GM20000 (cell line): Measurements from ENCODE around the gene HTR1B.

ENCODE experiments used
- DNase-seq: peaks from one replicate; pipeline ENCODE4 v3.0.0; 2012; ENCODE audit warnings: low spot score
- TF ChIP-seq, protein P1 (sequence below): IDR thresholded peaks from 2 replicates; pipeline ENCODE4 v1.5.1; 2012; ENCODE audit warnings: mild to moderate bottlenecking, control low read depth; ENCODE audit errors: extremely low read depth, missing control alignments

Gene HTR1B

GRCh38 chr6:77474973-77475372 is 11.7 kb upstream of the HTR1B start:
- no peak for DNase-seq
- TF ChIP-seq, protein P1, sequence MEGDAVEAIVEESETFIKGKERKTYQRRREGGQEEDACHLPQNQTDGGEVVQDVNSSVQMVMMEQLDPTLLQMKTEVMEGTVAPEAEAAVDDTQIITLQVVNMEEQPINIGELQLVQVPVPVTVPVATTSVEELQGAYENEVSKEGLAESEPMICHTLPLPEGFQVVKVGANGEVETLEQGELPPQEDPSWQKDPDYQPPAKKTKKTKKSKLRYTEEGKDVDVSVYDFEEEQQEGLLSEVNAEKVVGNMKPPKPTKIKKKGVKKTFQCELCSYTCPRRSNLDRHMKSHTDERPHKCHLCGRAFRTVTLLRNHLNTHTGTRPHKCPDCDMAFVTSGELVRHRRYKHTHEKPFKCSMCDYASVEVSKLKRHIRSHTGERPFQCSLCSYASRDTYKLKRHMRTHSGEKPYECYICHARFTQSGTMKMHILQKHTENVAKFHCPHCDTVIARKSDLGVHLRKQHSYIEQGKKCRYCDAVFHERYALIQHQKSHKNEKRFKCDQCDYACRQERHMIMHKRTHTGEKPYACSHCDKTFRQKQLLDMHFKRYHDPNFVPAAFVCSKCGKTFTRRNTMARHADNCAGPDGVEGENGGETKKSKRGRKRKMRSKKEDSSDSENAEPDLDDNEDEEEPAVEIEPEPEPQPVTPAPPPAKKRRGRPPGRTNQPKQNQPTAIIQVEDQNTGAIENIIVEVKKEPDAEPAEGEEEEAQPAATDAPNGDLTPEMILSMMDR, result no peak

DNA sequence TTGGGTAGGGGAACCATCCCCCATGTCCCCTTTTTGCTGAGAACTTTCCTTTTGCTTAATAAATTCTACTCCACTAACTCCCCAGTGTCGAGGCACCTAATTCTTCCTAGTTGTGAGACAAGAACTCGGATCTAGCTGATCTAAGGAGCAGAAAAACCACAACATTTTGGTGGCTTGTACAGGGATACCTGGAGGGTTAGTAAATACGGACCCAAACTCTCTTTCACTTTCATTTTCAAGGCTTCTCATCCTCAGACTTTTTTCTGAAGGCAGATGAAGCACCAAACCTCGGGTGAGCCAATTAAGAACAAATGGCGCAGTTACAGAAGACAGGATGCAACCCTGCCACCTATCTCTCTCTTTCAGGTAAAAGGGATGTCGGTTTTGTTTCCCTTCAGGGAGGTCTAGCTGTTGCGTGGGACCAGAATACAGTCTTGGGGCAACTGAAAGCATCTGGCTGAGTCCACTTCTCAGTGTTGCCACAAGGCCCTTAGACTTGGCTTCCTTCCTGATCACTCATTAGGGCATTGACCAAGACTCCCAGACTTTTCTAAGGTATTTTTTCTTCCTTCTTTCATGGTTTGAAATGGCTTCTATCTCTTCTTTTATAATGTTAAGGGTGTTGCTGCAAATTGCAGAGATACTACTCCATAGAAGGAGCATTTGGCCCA is 11.1 kb upstream of the HTR1B start:
- TF ChIP-seq, protein P1, result no peak

DNA sequence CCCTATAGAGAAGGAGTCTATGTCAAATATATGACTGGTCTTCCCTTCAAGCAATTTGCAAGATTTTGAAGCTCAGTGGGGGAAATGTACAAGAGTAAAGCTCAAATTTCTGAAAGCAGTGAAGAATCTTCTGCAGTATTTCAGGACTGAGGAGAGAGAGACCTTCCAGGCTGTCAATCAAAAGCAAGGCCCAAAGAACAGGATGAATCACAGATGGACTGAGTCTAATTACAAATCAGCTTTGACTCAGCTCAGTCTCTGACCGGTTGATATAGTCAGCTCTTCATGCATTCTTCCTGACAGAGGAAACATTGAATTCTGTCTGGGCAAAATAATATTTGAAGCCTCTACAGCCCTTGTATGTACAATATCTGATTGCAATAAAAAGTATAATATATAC is 7.7 kb upstream of the HTR1B start:
- DNase-seq, result no peak
- TF ChIP-seq, protein P1, result no peak

More for the DNA sequence above, 11.1 kb upstream of the HTR1B start:
- DNase-seq, result no peak

DNA sequence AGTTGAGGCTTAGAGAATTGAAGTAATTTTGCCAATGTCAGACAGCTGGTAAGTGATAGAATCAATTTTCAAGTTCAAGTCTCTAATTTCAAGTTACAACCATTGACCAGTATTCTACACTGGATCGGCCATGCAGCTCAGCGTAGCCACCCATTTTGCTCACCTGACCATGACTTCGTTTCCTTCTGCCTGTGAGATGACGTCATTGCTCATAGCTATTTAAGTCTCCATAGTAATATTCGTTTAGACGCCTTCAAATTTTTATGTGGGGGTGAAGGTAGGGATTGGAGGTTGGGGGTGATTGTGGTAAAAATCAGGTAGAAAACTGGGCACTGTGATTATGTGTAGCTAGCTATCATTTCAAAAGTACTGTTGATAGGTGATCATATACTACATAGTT is 5.6 kb upstream of the HTR1B start:
- no peak for DNase-seq
- TF ChIP-seq, protein P1, result no peak

- DNase-seq, result peak; percentile 56
These were observed 3.5 kb upstream of the HTR1B start for GRCh38 chr6:77466451-77467437.

DNA sequence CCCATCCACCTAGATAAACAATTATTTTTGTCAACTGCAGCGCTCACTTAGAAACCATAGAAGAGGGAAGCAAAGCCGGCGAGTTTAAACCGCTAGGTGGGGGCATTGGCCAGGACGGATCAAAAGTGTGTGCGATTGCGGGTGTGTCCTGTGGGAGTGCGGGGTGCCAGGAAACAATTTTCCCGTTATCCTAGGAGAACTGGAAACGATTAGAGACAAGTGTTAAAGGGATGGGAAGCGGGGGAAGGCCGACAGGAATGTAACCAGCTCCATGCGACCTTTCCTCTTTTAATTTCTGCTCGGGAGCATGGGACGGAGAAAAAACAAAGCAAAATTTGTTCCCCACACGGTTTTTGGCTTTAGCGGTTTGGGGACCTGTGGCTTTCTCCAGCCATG is 2.8 kb upstream of the HTR1B start:
- DNase-seq, result peak; percentile 73
- TF ChIP-seq, protein P1, result peak; percentile 45

More at GRCh38 chr6:77466451-77467437, 3.5 kb upstream of the HTR1B start:
- TF ChIP-seq, protein P1, result no peak

DNA sequence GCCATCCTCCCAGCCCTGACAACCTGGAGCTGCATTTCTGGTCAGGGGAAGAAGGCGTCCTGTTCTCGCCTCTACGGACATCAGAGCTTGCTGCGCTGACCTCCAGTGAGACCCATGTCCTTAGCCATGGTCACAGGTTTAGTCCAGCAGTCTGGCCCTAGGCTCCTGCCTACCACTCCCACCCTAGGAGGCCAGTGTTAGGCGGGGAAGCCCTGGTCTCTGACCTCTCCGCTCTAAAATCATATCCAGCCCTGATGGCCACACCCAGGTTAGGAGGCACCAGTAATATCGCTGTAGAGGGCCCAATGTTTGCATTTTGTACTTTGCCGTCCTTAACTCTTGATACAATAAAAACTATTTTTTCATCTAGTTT is 1.2 kb upstream of the HTR1B start:
- TF ChIP-seq, protein P1, result no peak
- DNase-seq, result no peak
